Measurements from ENCODE around the gene RNF38.
A peak's percentile ranks its signal among the peaks of the same experiment; 100 is the strongest.
"Not testable (repeated sequence)": the region's sequence is repeated elsewhere in the genome, so short reads cannot be mapped to it uniquely, and the experiment has no call there.

RNF38 gene

DNA sequence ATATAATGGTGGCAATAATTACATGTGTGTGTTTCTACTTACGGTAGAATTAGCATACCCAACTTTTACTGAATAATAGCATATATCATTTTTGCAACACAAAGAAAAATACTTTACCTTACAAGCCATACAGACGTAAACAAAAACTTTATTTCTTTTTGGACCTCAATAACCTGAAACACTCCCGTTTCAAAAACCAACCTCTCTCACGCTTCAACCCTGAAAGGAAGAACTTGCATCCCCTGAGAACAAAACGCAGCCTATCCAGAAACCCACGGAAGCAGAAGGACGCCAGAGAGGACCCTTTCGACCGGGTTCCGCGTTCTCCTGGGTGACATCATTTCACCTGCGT lies at the start of gene RNF38:
Gene RNF38 (minus strand): TSS at position 290 of the 352 bp plus-strand sequence. CDS start 161 bp downstream, at position 129.
- no peak for DNase-seq

DNA sequence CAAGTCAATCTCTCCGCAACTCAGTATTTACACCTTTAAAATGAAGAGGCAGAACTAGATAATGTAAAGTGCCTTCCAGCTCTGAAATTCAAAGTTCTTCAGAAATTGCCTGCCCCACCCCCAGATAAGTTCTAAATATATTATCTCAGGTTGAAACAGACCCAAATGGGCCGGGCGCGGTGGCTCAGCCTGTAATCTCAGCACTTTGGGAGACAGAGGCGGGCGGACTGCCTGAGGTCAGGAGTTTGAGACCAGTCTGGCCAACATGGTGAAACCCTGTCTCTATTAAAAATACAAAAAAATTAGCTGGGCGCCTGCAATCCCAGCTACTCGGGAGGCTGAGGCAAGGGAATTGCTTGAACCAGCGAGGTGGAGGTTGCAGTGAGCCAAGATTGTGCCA lies 48.5 kb upstream of the RNF38 start:
- not testable (repeated sequence) for DNase-seq

DNA sequence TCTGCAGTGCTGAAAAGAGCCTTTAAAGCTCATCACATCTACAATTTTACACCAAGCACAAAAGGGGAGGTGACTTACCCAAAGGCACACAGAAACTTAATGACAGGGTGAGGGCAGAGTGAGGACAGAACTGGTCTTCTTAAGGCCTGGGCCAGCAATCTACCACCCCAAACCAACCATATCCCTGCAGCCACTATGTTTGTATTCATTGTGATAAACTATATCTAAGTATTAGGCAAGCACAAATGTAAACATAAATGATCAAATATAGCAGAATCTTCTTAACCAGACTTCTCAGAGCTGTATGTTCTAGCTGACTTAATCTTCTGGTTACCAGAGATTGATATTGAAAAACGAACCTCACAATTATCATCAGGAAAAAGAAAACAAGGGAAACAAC lies 47.9 kb upstream of the RNF38 start:
- no peak for DNase-seq

DNA sequence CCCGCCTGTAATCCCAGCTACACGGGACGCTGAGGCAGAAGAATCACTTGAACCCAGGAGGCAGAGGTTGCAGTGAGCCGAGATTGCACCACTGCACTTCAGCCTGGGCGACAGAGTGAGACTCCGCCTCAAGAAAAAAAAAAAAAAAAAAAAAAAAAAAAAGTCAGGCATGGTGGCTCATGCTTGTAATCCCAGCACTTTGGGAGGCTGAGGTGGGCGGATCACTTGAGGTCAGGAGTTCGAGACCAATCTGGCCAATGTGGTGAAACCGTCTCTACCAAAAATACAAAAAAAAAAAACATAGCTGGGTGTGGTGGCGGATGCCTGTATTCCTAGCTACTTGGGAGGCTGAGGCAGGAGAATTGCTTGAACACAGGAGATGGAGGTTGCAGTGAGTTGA lies 46.6 kb upstream of the RNF38 start:
- DNase-seq = not testable (repeated sequence)

GRCh38 chr9:36445800-36446361 lies 45.8 kb upstream of the RNF38 start:
- DNase-seq = no peak

DNA sequence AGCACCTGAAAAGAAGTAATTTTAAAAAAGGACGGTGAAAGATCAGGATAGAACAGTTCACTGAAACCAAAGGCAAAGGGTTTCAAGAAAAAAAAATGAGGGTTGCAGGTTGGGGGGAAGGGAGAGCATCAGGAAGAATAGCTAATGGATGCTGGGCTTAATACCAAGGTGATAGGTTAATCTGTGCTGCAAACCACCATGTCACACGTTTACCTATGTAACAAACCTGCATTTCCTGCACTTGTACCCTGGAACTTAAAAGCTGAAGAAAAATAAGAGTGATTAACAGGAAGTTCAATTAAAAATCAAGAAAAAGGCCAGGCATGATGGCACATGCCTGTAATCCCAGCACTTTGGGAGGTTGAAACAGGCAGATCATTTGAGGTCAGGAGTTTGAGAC lies 44.1 kb upstream of the RNF38 start:
- DNase-seq = no peak

- no peak for DNase-seq
Measured at GRCh38 chr9:36443581-36443980, 43.5 kb upstream of the RNF38 start.

GRCh38 chr9:36442710-36443109 lies 42.6 kb upstream of the RNF38 start:
- no peak for DNase-seq

- DNase-seq = no peak
Measured at GRCh38 chr9:36441966-36442365, 41.9 kb upstream of the RNF38 start.

- DNase-seq = no peak
Measured at GRCh38 chr9:36438536-36439236, 38.6 kb upstream of the RNF38 start.

DNA sequence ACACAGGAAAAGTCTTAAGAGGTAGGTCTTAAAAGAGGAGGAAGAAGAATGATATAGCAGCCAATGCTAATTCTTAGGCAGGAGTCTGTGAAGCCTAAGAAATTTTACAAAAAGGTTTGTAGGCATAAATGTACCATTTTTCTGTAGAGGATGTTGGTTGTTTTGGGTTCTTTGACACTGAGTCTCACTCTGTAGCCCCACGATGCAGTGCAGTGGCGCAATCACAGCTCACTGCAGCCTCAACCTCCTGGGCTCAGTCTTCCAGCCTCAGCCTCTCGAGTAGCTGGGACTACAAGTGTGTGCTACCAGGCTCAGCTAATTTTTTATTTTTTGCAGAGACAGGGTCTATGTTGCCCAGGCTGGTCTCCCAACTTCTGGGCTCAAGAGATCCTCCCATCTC lies 37.7 kb upstream of the RNF38 start:
- no peak for DNase-seq

GRCh38 chr9:36436909-36437308 lies 36.8 kb upstream of the RNF38 start:
- DNase-seq = no peak

GRCh38 chr9:36433386-36433785 lies 33.3 kb upstream of the RNF38 start:
- no peak for DNase-seq

- no peak for DNase-seq
Measured at GRCh38 chr9:36431078-36431477, 31.0 kb upstream of the RNF38 start.

- no peak for DNase-seq
Measured at GRCh38 chr9:36426945-36427344, 26.9 kb upstream of the RNF38 start.

- no peak for DNase-seq
Measured at GRCh38 chr9:36426348-36426747, 26.3 kb upstream of the RNF38 start.

DNA sequence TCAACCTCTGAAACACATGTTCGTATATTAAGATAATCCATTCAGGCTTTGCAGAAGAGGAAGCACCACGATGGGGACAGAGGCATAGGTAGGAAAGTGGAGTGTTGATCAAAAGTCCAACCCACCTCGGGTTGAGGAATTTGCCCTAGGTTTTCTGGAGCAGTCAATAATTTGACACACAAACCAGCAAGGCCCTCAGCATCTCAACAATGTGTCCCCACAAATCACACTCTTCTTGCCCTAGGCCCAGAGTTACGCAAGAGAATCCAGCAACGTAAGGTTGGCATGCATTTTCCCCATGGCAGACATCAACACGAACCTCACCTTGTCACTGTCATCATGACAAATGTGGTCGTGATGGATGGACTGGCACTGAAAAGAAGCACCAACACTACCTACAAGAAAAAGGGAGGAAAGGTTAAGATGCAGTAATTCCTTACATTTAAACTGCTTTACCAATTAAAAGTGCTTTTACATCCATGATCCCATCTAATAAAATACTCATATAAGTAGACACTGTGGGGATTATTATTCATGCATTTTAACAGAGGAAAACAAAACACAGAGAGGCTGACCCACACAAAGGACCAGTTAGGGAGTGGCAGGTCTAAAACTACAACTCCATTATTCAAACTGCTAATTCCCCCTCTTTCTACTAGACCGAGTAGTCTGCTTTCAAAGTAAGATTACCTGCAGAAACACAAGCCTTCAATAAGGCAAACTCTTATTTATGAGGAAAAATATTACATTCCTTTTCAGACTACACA lies 24.4 kb upstream of the RNF38 start:
- DNase-seq = no peak

- DNase-seq = no peak
Measured at GRCh38 chr9:36423206-36423605, 23.1 kb upstream of the RNF38 start.

DNA sequence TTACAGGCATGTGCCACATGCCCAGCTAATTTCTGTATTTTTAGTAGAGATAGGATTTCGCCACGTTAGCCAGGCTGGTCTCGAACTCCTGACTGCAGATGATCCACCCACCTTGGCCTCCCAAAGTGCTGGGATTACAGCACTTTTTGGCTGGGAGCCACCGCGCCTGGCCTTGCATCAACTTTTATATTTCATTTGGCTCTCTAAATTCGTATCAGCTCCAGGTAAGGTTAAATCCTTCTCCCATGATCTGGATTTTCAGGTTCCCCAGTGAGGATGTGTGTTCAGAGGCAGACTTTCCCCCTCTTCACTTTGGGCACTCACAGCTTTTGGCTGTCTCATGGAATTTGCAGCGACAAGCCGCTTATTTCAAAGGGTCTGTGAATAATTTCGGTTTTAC lies 16.8 kb upstream of the RNF38 start:
- no peak for DNase-seq

GRCh38 chr9:36415822-36416525 lies 15.9 kb upstream of the RNF38 start:
- DNase-seq = no peak

GRCh38 chr9:36411410-36411809 lies 11.3 kb upstream of the RNF38 start:
- not testable (repeated sequence) for DNase-seq

- not testable (repeated sequence) for DNase-seq
Measured at GRCh38 chr9:36409076-36409475, 9.0 kb upstream of the RNF38 start.

- peak; percentile 11 to 43 for DNase-seq
Measured at GRCh38 chr9:36407122-36407723, 7.2 kb upstream of the RNF38 start.
